Measurements from ENCODE around the gene TCP11. TPM values are rescaled to one million over a fixed set of nuclear protein-coding genes. Genes with fewer than 3 reads are reported as not detected.

Gene TCP11
- total RNA-seq, 1 experiment from 2014 or later, result not detected

DNA sequence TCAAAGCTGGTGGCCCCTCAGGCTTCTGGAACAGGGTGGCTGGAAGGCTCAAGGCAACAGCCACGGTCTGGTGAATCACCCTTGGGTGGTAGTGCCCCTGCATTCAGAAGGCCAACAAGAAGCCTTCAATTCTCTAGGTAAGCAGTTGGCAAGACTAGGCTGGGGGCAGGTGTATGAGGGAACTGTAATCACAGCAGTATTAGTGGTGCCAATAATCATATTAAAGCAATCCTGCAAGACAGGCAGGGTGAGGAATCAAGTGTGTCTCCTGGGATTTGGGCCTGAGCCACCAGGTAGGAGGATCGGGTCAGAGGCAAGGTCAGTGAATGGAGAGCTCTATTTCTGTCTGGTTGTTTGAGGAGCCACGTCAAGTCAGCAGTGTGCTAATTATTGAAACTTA lies 47.7 kb upstream of the TCP11 start:
- ChIA-PET CTCF (no interaction called here), POLR2A (no interaction called here)
- TF ChIP-seq TCF7L2 (IDR thresholded peaks at IDR 0.05; ENCODE audit: low read depth, low read length) (no peak), POLR2AphosphoS5 (IDR thresholded peaks at IDR 0.05; ENCODE audit: low read depth, low read length) (no peak), SIN3A (IDR thresholded peaks at IDR 0.05; ENCODE audit: borderline replicate concordance, insufficient read depth, low read depth, low read length) (no peak), CTCF (IDR thresholded peaks at IDR 0.05) (no peak)
- TF ChIP-seq, protein P1, sequence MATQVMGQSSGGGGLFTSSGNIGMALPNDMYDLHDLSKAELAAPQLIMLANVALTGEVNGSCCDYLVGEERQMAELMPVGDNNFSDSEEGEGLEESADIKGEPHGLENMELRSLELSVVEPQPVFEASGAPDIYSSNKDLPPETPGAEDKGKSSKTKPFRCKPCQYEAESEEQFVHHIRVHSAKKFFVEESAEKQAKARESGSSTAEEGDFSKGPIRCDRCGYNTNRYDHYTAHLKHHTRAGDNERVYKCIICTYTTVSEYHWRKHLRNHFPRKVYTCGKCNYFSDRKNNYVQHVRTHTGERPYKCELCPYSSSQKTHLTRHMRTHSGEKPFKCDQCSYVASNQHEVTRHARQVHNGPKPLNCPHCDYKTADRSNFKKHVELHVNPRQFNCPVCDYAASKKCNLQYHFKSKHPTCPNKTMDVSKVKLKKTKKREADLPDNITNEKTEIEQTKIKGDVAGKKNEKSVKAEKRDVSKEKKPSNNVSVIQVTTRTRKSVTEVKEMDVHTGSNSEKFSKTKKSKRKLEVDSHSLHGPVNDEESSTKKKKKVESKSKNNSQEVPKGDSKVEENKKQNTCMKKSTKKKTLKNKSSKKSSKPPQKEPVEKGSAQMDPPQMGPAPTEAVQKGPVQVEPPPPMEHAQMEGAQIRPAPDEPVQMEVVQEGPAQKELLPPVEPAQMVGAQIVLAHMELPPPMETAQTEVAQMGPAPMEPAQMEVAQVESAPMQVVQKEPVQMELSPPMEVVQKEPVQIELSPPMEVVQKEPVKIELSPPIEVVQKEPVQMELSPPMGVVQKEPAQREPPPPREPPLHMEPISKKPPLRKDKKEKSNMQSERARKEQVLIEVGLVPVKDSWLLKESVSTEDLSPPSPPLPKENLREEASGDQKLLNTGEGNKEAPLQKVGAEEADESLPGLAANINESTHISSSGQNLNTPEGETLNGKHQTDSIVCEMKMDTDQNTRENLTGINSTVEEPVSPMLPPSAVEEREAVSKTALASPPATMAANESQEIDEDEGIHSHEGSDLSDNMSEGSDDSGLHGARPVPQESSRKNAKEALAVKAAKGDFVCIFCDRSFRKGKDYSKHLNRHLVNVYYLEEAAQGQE (IDR thresholded peaks at IDR 0.05; ENCODE audit: insufficient read depth in 1 of 2, low read depth in 2 of 2, low read length in 1 of 2), result no peak
- in situ Hi-C loops (cut with HindIII; ENCODE audit: low pct_unique_long_range_greater_than_20kb, low sequenced_read_pairs) (no loop called here), intact Hi-C loops (cut with micrococcal nuclease; ENCODE audit: unreplicated experiment) (no loop called here)
- DNase-seq (ENCODE audit: low read depth, low spot score), result no peak
- no peaks in the 10 kb centered on the region for H3K27me3 ChIP-seq (ENCODE audit: control insufficient read depth, insufficient read depth, low read length)
- peaks cover 6% of the 10 kb centered on the region; the same call in 1 of the 2 replicates for H3K4me1 ChIP-seq (ENCODE audit: control insufficient read depth, insufficient read depth, low read length)
- no peak for ATAC-seq
- no peaks in the 10 kb centered on the region for H3K36me3 ChIP-seq (ENCODE audit: control insufficient read depth, insufficient read depth, low read length)
- no peaks in the 10 kb centered on the region for H3K9me3 ChIP-seq (ENCODE audit: control insufficient read depth, insufficient read depth, low read depth, low read length)
- no TSS peak for BruUV-seq (replicated peaks)
- H3K27ac ChIP-seq (ENCODE audit: low read length), result no peak overlapping the region
- H3K4me3 ChIP-seq (ENCODE audit: low read depth in 2 of 2, low read length in 2 of 2), result no peak overlapping the region

DNA sequence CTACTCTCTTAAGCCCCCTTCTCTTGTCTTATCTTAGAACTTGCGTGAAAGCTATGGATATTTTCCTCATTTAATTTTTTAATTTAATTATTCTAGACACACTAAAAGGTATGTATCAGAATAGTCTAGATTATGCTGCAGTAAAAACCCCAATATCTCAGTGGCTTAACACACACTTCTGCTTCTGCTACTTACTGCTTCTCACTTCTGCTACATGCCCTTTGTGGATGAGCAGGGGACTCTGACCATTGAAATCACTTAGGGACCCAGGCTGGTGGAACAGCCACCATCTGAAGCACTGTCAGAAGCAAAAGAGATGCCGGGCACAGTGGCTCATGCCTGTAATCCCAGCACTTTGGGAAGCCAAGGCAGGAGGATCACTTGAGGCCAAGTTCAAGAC lies 45.4 kb upstream of the TCP11 start:
- ChIA-PET CTCF (interaction anchor here (0.5 kb wide), 1 partner anchor 96 kb away, joined by 3 read pairs; no protein-coding TSS in a partner anchor), POLR2A (no interaction called here)
- H3K27me3 ChIP-seq (ENCODE audit: control insufficient read depth, insufficient read depth, low read length), result no peaks in the 10 kb centered on the region
- intact Hi-C loops (cut with micrococcal nuclease; ENCODE audit: unreplicated experiment) (no loop called here), in situ Hi-C loops (cut with HindIII; ENCODE audit: low pct_unique_long_range_greater_than_20kb, low sequenced_read_pairs) (no loop called here)
- TF ChIP-seq SIN3A (IDR thresholded peaks at IDR 0.05; ENCODE audit: borderline replicate concordance, insufficient read depth, low read depth, low read length) (no peak), TCF7L2 (IDR thresholded peaks at IDR 0.05; ENCODE audit: low read depth, low read length) (no peak), POLR2AphosphoS5 (IDR thresholded peaks at IDR 0.05; ENCODE audit: low read depth, low read length) (no peak), CTCF (IDR thresholded peaks at IDR 0.05) (no peak)
- TF ChIP-seq, protein P1 (IDR thresholded peaks at IDR 0.05; ENCODE audit: insufficient read depth in 1 of 2, low read depth in 2 of 2, low read length in 1 of 2), result no peak
- no peak overlapping the region for H3K4me3 ChIP-seq (ENCODE audit: low read depth in 2 of 2, low read length in 2 of 2)
- BruUV-seq (replicated peaks), result no TSS peak
- H3K27ac ChIP-seq (ENCODE audit: low read length), result no peak overlapping the region
- no peaks in the 10 kb centered on the region for H3K9me3 ChIP-seq (ENCODE audit: control insufficient read depth, insufficient read depth, low read depth, low read length)
- ATAC-seq, result no peak
- H3K4me1 ChIP-seq (ENCODE audit: control insufficient read depth, insufficient read depth, low read length), result peaks cover 8% of the 10 kb centered on the region
- H3K36me3 ChIP-seq (ENCODE audit: control insufficient read depth, insufficient read depth, low read length), result no peaks in the 10 kb centered on the region
- no peak for DNase-seq (ENCODE audit: low read depth, low spot score)
